Subcutaneous adipose tissue (tissue), 4 donors: ENCODE measurements around the gene RNF186. TPM values are rescaled to one million over a fixed set of nuclear protein-coding genes. Genes with fewer than 3 reads are reported as not detected.

Source experiments
- CTCF ChIP-seq: fragments of 450-650 bp; IDR thresholded peaks from one replicate; pipeline ENCODE4 v1.5.1; 2016; ENCODE audit warnings: low read depth, mild to moderate bottlenecking, control low read depth, antibody characterized with exemption, moderate library complexity
- total RNA-seq, 4 donors: library from RNA; depleted of rRNA; stranded (reverse); fragments of >200 nt; gene quantifications; one replicate each; pipeline ENCODE4 v1.1.0, GENCODE V29; 2016

Gene RNF186
- total RNA-seq, 4 donors from 2014 or later = not detected

- no peak for TF ChIP-seq CTCF
These were observed 3.8 kb downstream of the RNF186 start for GRCh38 chr1:19811206-19811851.

DNA sequence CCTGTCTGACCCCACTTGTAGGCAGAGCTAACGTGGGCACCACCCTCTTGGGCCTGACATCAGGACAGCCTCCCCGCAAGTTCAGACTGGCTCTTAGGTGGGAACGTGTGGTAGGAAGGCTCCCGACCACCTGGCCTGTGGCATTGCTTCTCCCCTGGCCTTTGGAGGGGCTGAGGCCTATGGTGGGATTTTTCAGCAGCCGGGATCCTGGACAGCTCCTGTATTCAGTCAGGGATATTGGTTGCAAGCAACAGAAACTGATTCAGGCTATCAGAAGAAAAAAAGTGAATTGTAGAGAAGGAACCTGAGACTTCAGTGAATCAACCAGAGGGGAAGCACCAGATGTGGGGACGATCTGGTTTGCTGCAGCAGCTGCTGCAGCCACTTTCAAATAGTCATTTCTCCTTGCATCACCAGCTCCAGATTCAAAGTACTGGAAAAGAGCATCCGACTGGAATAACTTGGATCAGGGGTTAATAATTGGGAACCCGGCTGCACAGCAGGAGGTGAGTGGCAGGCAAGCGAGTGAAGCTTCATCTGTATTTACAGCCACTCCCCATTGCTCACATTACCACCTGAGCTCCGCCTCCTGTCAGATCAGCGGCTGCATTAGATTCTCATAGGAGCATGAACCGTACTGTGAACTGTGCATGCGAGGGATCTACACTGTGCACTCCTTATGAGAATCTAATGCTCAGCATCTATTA lies 5.9 kb downstream of the RNF186 start:
- TF ChIP-seq CTCF = no peak

- no peak for TF ChIP-seq CTCF
These were observed 6.7 kb downstream of the RNF186 start for GRCh38 chr1:19808351-19808750.

- TF ChIP-seq CTCF = no peak
These were observed 10.2 kb downstream of the RNF186 start for GRCh38 chr1:19804831-19805251.

DNA sequence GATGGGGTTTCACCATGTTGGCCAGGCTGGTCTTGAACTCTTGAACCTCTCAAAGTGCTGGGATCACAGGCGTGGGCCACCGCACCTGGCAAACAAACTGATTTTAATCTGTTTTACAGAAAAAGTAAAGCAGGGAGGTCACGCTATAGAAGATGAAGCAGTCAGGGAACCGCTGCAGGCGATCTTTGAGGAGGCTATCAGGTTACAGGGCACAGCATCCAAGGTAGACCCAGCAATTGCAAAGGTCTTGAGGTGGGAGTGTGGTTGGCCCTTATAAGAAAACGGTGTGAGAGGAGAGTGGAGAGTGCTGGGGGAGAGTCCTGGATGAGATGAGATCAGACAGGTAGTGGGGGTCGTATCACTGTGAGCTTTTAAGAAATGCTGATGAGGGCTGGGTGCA lies 12.8 kb downstream of the RNF186 start:
- no peak for TF ChIP-seq CTCF

DNA sequence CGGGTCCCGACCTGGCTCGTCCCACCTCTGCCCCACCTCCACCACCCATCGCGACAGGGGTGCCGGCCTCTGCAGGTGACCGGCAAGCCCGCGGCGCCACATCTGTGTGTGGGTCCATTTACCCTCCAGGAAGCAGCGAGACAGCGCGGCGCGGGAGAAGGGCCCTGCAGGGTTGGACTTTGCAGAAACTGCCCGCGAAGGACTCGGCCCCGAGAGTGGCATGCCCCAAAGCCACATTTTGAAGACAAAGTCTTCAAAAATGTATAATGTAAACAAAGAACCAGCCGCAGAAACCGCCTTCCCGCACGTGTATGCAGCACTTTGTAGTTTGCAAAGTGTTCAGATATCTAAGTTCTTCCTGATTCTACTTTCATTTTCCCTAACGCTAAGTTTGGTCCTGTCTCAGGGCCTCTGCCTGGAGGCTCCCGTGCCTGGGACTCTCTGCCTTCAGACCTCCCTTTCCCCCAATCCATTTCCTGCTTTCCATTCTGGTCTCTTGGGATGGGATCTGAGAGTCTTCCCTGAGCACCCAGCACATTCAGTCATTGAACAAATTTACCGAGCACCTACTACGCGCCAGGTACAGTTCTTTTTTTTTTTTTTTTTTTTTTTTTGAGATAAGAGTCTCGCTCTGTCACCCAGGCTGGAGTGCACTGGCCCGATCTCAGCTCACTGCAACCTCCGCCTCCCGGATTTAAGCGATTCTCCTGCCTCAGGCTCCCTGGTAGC lies 14.8 kb downstream of the RNF186 start:
- TF ChIP-seq CTCF = no peak
